K562 (cell line): ENCODE measurements around the gene OR52I1. TPM values are rescaled to one million over a fixed set of nuclear protein-coding genes. Genes with fewer than 3 reads are reported as not detected.
A peak's percentile ranks its signal among the peaks of the same experiment; 100 is the strongest.

Experiments used
- ATF7 ChIP-seq: fragments of 450-650 bp; IDR thresholded peaks from 2 replicates; pipeline ENCODE4 v1.7.1; 2014; ENCODE audit warnings: mild to moderate bottlenecking, moderate library complexity
- CEBPZ ChIP-seq: fragments of 150-350 bp; IDR thresholded peaks from 2 replicates; pipeline ENCODE4 v1.6.1; 2014; ENCODE audit warnings: low read depth, mild to moderate bottlenecking, low read length, borderline replicate concordance
- CHAMP1 ChIP-seq: fragments of 450-650 bp; IDR thresholded peaks from 2 replicates; pipeline ENCODE4 v1.6.1; 2016; ENCODE audit warnings: mild to moderate bottlenecking
- KDM2B ChIP-seq: fragments of 250-450 bp; sonication (Bioruptor Pico); IDR thresholded peaks from 2 replicates; pipeline ENCODE4 v1.8.0; 2021; ENCODE audit warnings: mild to moderate bottlenecking, moderate library complexity
- MLX ChIP-seq, 2 experiments: fragments of 450-650 bp in 1 of 2; sonication (generic) in 1 of 2; formaldehyde crosslinking; conservative IDR thresholded peaks; 2 replicates each; pipeline versions ENCODE4 v1.4.0 to v1.8.1; 2020 to 2022; ENCODE audit warnings: mild to moderate bottlenecking in 1 of 2, missing genetic modification reagents in 1 of 2
- OTX1 ChIP-seq: fragments of 450-650 bp; formaldehyde crosslinking; IDR thresholded peaks from 2 replicates; pipeline ENCODE4 v1.4.0; 2022; ENCODE audit warnings: mild to moderate bottlenecking
- PHF8 ChIP-seq: fragments of 200-600 bp; sonication (generic); IDR thresholded peaks from 2 replicates; pipeline ENCODE4 v1.6.1; 2012; ENCODE audit warnings: mixed run types, mild to moderate bottlenecking, inconsistent platforms, low read length, moderate library complexity, borderline replicate concordance
- SP1 ChIP-seq: sonication (generic); formaldehyde crosslinking; IDR thresholded peaks from 2 replicates; pipeline ENCODE4 v1.8.1; 2022; ENCODE audit warnings: mild to moderate bottlenecking, missing genetic modification reagents
- TFAP4 ChIP-seq: sonication (generic); formaldehyde crosslinking; IDR thresholded peaks from 2 replicates; pipeline ENCODE4 v1.8.0; 2022; ENCODE audit warnings: missing genetic modification reagents, mild to moderate bottlenecking, moderate library complexity, borderline replicate concordance
- XRCC3 ChIP-seq: fragments of 450-650 bp; IDR thresholded peaks from 2 replicates; pipeline ENCODE4 v1.6.1; 2017; ENCODE audit warnings: mild to moderate bottlenecking, moderate library complexity
- ZBTB1 ChIP-seq: sonication (generic); formaldehyde crosslinking; IDR thresholded peaks from 2 replicates; pipeline ENCODE4 v1.8.1; 2023; ENCODE audit warnings: missing genetic modification reagents, low read depth, mild to moderate bottlenecking, borderline replicate concordance
- ZBTB5 ChIP-seq: fragments of 450-650 bp; IDR thresholded peaks from 2 replicates; pipeline ENCODE4 v1.6.1; 2017; ENCODE audit warnings: antibody characterized with exemption
- ZNF41 ChIP-seq: fragments of 250-450 bp; sonication (Bioruptor Pico); conservative IDR thresholded peaks from 2 replicates; pipeline ENCODE4 v1.4.0; 2020; ENCODE audit warnings: mild to moderate bottlenecking
- polyA plus RNA-seq, 8 experiments: library from polyadenylated mRNA; depleted of rRNA in 4 of 8; stranded (reverse) in 5 of 8; unstranded in 3 of 8; fragments of >200 nt; fragmentation: Nextera tagmentation in 2 of 8; fragmentation: Illumina TruSeq in 1 of 8; extraction: Ambion mirVana in 2 of 8; extraction: Trizol in 1 of 8; gene quantifications; 2 replicates each; pipeline versions ENCODE4 v1.2.1 to v1.2.3, GENCODE V29; 2011 to 2014; ENCODE audit warnings: inconsistent platforms in 1 of 8, missing spikeins in 1 of 8
- total RNA-seq, 7 experiments: library from RNA; depleted of rRNA in 6 of 7; stranded (reverse); fragments of >200 nt in 6 of 7; fragmentation: Illumina TruSeq in 2 of 7; extraction: Trizol in 2 of 7; gene quantifications; 2 replicates each; pipeline versions ENCODE4 v1.2.1 to v1.2.3, GENCODE V29; 2011 to 2021; ENCODE audit warnings: low replicate concordance in 1 of 7

Gene OR52I1
- total and polyA plus RNA-seq, 9 of the 15 experiments (the other 6 are each of a cell fraction or from before 2014, with no cell fraction given) = not detected

- TF ChIP-seq ZBTB5 (no peak), OTX1 (CRISPR knock-in tag) (peak; percentile 67; the same call in 1 of the 2 replicates), SP1 (CRISPR knock-in tag) (peak; percentile 44; the same call in 1 of the 2 replicates), PHF8 (peak; percentile 92), ATF7 (peak; percentile 67), MLX (CRISPR knock-in tag; conservative IDR thresholded peaks at IDR 0.05) (no peak), KDM2B (CRISPR knock-in tag) (no peak), CEBPZ (peak; percentile 57; the same call in 1 of the 2 replicates), ZBTB1 (CRISPR knock-in tag) (no peak), CHAMP1 (no peak; the same call in 1 of the 2 replicates), ZNF41 (0 out of 2 replicates have a peak, but pooled peaks have one; percentile 39), TFAP4 (CRISPR knock-in tag) (peak; percentile 59), XRCC3 (no peak)
These were observed 14.2 kb downstream of the OR52I1 start, which contains the start of gene TRIM68 (continued) for GRCh38 chr11:4607781-4608666.
